Right hindlimb (tissue), 1 donor: ENCODE data around the gene SMIM28.

Source experiments
- DNase-seq: peaks from one replicate; pipeline ENCODE4 v3.0.0-alpha.2; 2018

SMIM28 gene

DNA sequence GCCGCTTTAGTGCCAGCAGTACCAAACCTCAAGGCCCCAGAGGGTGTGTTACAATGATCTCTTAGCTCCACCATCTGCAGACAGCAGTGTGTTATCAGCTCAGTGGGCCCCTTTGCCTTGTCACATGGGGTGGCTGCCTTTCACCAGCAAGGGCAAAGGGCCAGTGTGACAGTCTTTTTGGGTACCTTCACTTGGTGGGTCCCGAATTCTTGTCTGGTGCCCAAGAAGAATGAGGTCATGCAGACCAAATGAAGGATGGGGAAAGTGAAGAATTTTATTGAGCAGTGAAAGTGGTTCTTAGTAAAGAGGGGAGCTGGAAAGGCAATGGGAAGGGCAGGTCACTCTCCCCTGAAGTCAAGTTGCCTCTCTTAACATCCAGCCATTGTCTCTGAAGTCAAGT is 2.9 kb upstream of the SMIM28 start:
- no peak for DNase-seq

DNA sequence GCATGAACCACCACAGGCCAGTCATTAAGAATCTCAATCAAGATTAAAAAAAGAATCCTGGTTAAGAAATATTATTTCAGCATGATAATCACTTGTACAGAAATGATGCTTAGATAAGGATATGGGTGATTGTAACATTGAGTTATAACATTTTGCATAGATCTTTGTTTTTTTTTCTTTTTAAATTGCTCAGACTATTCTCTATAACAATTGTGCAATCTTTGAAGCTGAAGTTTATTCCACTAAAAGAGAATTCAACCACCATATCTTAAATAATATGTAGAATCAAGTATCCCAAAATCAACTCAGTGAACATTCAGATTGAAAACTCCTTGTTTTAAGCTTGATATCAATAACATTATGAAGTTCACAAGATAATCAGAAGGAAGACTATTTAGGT is 663 bp upstream of the SMIM28 start:
- no peak for DNase-seq

DNA sequence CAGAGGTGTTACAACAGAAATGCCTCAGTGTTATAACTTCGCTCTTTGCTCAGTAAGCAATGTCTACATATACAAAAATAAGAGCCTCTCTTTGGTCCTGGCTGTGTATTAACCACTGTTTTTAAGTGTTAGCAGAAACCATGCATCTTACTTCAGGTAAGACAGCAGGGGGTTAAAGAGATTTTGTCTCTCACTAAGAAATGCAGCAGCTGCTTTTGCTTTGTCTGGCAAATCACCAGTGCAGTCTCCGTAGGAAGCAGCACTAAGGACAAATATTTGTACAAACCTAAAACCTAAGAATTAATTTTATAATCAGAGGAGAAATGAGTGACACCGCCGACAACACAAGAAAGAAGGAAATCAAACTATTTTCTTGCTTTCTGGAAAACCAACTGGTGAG is 758 bp downstream of the SMIM28 start:
- DNase-seq: no peak

DNA sequence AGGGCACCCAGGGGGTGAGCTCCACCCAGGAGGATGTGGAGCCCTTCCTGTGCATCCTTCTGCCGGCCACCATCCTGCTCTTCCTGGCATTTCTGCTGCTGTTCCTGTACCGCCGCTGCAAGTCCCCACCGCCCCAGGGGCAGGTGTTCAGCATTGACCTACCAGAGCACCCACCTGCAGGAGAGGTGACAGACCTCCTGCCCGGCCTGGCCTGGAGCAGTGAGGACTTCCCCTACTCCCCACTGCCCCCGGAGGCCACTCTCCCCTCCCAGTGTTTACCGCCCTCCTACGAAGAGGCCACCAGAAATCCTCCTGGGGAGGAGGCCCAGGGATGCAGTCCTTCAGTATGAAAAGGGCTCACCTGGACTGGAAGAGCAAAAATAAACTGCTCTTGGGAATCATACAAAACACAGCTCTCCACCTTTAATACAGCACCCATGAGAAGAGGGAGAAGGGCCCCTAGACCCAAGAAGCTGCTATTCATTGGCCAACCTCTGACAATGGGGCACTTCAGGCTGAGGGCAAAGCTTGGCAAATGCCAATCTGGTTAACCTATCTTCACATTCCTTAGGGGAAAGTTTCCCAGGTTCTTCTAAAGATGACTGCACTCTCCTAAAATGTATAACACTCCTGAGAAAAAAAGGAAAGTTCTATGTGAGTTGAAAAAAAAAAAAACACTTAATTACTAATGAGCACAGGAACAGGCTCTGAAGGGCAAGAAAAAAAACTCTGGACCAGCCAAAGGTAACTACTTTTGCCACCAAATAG is 5.0 kb downstream of the SMIM28 start:
- no peak for DNase-seq

DNA sequence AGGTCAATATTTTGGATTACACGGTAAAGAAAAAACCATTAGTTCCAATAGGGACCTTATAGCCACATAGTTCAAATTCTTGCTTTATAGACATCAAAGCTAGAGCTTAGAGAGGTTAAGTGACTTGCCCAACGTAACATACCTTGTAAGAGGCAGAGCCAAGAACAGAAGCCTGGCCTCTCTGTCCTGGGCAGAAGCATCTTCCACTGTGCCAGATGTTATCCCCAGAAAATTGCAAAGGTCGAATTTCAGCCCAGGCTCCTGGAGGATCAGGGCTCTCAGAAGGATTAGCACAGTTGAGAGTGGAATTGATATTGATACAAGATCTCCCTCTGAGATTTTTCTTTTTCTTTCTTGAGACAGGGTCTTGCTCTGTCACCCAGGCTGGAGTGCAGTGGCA is 6.1 kb downstream of the SMIM28 start:
- DNase-seq: no peak

DNA sequence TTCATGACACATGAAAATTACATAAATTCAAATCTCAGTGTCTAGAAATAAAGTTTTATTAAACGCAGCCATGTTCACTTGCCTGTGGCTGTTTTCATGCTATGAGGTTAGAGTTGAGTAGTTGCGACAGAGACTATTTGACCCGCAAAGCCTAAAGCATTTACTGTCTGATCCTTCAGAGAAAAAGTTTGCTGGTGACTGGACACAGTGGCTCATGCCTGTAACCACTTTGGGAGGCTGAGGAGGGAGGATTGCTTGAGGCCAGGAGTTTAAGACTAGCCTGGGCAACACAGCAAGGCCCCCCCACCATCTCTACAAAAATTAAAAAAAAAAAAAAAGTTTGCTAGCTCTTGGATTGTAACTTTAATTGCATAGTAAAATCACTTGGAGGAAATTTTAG is 9.2 kb downstream of the SMIM28 start:
- DNase-seq: no peak

DNA sequence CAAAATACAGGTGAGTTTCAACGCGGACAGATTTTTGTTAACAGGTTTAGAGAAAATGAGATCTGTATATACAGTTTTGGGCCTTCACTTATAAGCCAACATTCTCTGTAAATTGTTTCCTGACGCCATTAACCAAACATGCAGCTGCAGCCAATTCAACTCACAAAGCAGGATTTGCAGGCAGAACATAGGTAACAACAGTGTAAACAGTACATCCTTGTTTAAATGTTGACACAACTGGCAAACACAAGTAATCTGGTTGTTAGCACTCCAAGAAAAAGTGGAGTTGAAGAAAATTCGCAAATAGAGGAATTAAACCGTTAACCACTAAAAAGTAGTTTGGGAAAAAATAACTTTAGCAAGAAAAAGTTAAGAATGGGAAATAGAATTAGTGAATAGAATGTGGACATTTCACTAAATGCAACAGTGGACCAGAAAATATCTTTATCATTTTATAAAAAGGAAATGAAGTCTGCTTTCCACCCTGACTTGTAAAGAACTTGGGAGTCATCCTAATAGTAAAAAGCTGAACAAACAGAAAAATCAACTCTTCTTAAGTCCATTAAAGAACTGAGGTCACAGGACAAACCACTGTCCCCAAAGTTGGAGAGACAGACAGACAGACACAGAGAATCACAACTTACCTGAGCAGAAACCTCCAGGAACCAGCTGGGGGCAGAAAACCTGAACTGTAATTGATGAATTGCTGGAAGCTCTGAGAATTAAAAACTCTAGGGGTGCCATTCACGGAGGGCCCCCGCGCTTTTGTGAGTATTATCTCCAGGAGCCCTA is 10.1 kb downstream of the SMIM28 start:
- DNase-seq: no peak

DNA sequence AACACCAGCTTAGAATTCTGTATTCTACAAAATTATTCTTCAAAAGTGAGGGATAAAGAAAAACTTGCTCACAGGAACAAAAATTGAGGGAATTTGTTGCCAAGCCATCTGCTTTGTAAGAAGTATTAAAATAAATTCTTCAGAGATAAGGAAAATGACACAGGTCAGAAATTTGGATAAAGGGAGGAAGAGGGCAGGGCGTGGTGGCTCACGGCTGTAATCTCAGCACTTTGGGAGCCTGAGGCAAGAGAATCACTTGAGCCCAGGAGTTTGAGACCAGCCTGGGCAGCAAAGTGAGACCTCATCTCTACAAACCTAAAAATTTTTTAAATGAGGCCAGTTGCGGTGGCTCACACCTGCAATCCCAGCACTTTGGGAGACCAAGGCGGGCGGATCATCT is 11.8 kb downstream of the SMIM28 start:
- no peak for DNase-seq

DNA sequence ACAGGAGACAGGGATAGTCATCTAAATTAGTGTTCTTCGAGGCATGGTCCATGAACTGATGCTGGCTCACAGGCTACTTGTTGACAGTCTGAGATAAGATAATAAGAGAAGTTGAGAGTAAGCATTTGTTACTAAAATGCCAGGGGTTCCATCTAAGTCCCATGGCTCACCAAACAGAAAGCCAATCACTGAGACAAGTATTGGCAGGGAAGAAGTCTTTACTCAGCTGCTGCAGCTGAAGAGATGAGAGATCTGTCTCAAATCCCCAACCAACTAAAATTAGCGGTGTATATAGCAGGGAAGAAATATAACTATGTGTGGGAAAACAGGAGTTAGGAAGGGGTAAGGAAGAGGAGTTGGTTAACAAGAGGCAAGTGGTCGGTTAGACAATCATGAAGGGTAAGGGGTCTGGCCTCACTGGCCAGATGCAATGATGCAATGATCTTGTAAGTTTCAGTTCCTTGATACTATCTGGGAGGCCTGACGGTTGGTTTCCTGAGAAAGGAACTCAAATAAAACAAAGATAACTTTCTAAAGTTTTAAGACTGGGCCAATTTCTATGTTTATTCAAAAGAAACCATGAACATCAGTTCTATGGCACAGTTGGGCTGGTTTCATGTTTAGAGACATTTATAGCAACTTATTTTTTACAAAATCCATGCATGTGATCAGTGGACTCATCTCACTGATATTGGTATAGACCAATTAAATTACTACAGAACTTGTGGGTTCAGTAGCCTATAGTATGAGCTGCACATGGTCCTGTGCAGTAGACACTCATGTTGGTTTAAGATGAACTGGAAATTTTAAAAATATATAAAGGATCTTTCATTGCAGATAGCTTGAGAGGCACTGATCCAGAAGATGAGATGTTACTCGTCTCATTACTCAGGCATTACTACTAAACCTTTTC is 16.4 kb downstream of the SMIM28 start:
- no peak for DNase-seq

DNA sequence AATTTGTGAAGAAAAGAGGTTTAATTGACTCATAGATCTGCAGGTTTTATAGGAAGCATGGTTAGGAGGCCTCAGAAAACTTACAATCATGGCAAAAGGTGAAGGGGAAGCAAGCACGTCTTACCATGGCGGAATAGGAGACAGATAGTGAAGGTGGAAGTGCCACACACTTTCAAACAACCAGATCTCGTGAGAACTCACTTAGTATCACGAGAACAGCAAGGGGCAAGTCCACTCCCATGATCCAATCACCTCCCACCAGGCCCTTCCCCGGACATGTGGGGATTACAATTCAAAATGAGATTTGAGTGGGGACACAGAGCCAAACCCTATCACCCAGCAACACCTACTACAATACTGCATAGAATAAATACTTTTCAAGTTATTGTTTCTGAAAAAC is 19.0 kb downstream of the SMIM28 start:
- DNase-seq: no peak

DNA sequence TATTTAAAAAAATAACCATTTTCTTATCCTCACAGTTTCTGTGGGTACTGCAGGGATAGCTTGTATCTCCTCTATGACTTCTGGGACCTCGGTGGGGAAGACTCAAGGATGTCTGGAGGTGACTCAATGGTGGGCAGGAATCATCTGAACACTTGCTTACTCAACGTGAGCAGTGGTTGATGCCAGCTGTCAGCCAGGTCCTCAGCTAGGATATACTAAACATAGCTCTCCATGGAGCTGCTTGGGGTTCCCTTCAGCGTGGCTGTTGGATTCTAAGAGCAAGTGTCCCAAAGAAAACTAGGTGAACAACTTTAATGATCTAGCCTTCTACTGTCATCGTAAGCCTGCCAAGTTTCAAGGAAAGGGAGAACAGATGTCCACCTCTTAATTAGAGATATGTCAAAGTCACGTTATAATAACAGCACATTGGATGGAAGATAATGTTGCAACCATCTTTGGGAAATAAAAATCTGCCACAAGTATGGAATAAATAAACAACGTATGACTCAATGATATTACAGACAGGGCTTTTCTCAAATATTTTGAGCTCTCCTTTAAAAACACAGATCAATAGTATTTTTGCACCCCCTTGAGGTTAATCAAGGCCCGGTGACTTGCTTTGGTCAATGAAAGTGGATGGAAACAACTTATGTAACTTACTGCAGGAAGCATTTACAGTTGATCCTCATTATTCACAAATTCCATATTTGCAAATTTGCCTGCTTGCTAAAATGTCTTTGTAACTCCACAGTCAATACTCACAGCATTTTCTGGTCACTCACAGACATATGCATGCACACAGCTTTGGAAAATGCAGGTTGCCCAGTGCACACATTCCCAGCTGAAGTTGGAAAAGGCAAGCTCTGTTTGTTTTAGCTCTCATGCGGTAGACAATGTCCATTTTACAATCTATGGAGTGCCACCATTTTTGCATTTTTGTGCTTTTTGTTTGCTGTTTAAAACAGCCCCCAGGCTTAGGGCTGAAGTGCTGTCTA is 19.7 kb downstream of the SMIM28 start:
- no peak for DNase-seq

DNA sequence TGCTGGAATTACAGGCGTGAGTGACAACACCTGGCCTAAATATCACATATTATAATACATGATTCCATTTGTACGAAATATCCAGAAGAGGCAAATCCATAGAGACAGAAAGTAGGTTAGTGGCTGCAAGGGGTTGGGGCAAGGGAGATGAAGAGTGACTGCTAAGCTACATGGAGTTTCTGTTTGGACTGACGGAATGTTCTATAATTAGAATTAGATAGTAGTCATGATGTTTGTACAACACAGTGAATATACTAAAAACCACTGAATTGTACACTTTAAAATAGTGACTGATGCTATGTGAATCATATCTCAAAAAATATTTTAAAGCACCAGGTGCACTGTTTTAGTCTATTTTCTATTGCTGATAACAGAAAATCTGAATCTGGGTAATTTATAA is 22.6 kb downstream of the SMIM28 start:
- no peak for DNase-seq

DNA sequence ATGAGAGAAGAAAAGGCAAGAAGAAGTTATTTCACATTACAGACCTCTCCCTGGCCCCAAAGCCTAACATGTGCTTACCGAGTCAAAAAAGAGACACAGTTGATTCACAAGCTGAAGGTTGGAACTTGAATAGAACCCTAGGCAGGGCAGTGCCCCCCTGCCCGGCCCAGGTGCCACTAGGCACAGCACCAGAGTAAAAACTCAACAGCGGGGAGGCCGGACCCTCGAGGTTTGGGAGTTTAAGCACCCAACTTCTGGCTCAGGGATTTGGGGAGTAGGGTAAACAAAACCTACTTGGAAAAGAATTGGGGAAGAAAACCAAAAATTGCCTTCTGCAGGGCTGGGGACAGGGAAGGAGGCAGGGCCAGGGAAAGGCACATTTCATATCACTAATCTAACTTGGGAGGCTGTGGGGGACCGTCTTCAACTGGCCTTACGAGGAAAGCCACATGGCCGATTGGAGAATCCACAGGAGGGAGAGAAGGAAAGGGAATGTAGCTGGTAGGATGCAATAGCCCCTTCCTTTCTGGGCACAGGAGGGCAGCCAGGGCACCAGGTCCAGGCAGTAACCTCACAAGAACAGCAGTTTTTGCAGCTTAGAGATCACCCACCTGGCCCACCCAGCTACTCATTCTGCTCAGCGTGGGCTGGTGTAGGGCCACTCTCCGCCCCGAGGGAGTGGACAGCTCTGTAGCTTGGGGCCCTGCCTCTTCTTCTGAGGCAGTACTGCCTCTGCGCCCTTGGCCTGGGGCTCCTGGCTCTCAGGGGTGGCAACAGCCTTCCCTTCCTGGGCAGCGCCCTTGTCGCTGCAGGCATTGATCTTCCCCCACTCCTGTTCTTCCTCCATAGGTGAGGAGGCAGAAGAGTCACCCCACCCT is 24.5 kb downstream of the SMIM28 start:
- DNase-seq: no peak

DNA sequence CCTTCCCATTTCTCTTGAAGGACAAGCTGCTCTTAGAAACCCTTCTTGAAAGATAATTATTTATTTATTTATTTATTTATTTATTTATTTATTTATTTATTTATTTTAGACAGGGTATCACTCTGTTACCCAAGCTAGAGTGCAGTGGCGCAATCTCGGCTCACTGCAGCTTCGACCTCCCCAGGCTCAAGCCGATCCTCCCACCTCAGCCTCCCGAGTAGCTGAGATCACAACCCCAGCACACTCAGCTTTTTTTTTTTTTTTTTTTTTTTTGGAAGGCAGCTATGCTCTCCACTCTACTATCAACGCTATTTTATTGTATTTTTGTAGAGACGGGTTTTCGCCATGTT is 25.1 kb downstream of the SMIM28 start:
- DNase-seq: no peak

DNA sequence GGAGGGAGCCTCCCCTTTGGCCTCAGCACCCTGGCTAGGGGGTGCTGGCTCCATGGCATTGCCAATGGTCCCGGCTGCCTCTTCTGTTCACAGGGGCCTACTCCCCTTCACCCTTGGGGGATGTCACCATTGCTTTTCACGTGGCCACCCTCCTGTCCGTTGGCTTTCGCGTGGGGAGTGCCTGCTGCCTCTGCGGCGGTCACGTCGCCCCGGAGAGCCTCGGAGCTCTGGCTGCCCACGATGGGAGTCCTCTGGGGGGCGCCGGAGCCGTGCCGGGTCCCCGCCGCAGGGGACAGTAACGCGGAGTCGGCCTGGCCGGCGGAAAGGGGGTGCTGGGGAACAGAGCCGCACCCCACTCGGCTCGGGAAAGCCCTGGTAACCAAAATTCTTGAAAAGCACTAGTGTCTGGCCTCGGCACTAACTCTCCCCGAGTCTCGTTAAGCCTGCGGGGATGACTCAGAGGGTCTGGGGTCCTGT is 25.7 kb downstream of the SMIM28 start:
- peak; percentile 43 for DNase-seq

DNA sequence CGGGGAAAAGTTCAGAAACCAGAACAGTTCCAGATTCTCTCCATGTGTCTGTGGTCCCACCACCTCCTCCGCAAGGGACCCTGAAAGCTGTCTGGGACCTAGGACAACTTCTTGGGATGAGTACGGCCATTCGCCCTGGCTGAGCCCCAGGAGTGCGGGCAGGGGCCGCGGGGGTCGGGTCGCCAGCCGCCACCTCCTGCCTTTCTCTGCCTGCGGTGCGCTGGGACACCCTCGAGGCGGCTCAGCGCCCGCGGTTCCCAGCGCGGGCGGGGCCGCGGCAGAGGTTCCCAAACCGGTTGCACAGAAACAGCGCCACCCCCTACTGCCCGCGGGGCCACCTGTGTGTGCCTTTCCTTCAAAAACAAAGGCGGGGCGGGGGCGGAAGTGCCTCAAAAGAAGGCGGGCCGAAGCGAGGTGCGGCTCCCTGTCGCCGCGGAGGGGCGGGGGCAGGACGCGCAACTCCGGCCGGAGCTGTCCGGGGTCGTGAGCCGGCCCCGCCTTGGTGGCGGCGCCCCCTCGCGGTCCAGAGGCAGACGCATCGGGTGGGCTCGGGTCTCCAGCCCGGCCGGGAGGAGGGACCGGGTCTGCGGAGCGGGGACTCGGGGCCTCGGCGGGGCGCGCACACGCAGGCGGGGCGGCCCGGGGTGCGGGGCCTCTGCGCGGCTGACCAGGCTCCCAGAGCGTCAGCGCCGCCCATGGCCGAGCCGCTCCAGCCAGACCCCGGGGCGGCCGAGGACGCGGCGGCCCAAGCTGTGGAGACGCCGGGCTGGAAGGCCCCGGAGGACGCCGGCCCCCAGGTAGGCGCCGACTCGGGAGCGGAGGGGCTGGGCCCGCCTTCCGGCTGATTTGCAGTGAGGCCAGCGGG is 26.3 kb downstream of the SMIM28 start, which contains the start of gene HEBP2:
HEBP2 (plus strand) TSS at position 423 of the 865 bp plus-strand sequence; CDS start at position 696, 273 bp downstream.
- peak; percentile 91 for DNase-seq

DNA sequence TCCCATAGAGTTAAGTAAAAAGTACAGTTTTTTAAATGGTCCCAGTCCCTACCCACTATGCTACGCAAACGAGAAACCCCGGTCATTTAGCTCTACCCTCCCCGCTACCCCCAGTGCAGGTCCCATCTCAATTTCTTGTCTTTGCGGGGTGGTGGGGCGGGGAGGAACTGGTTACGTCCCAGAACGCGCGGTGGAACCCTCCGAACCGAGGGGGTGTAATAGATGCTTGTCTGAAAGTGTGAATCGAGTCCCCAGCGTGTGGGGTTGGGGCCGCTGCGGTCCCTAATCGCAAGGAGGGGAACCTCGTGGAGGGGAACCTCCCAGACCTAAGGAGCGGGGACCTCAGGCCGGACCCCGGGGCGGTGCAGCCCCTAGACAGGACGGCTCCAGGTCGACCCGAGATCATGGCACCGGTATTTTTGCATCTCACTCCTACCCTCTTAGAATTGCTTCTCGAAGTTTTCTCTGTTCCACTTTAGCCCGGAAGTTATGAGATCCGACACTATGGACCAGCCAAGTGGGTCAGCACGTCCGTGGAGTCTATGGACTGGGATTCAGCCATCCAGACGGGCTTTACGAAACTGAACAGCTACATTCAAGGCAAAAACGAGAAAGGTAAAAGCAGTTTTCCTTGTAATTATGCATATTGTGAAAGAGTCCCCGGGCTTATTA is 27.1 kb downstream of the SMIM28 start:
- peak; percentile 43 for DNase-seq

DNA sequence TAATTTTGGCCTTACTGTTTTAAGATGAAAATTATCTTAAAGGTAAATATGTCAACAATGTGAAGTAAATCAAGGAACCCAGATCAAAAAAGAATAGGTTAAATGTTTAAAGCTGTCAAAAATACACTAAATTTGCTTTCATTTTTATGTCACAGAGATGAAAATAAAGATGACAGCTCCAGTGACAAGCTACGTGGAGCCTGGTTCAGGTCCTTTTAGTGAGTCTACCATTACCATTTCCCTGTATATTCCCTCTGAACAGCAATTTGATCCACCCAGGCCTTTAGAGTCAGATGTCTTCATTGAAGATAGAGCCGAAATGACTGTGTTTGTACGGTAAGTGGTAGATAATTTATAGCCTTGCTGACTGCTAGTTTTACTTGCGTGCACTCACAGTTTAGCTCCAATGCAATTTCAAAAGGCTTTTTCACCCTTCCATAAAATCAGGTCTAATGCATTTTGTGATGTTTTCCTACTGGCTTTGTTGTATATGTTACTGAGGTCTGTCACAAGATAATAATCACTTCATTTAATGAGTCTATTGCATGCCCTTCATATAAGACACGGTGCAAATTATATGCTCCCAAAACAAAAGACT is 28.2 kb downstream of the SMIM28 start:
- DNase-seq: no peak

DNA sequence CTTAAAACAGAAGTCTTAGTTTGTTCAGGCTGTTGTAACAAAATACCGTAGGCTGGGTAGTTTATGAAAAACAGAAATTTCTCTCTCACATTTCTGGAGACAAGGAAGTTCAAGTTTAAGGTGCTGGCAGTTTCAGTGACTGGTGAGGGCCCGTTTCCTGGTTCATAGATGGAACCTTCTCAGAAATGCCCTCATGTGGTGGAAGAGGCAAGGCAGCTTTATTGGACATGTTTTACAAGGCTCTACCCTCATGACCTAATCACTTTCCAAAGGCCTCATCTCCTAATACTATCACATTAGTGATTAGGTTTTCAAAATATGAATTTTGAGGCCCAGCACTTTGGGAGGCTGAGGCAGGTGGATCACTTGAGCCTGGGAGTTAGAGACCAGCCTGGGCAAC is 28.7 kb downstream of the SMIM28 start:
- no peak for DNase-seq
